ENCODE measurements around the gene LIPC.

DNA sequence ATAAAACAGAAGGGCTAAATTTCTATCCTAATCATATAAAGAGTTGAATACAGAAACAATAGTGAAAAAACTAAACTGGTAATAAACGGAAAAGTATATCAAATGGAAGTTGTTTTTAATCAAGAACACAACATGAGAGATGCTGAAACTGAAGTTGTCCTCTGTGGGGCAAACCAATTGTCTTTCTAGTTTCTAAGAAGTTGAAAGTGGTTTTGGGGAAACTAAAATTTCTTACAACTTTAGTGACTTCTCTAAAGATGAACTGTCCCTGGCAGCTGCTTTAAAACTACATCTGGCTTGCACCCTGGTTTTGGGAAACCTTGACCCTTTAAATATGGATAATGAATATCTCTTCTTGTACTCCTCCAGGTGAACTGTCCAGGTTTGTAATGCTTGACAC lies 162.1 kb downstream of the LIPC start:
- TF ChIP-seq POLR2A (IDR thresholded peaks at IDR 0.05; ENCODE audit: low read length) (no peak), GATA1 (IDR thresholded peaks at IDR 0.05; ENCODE audit: low read depth, low read length) (no peak)

All from erythroblast (primary cell).